ENCODE results near the gene KCNA3.

DNA sequence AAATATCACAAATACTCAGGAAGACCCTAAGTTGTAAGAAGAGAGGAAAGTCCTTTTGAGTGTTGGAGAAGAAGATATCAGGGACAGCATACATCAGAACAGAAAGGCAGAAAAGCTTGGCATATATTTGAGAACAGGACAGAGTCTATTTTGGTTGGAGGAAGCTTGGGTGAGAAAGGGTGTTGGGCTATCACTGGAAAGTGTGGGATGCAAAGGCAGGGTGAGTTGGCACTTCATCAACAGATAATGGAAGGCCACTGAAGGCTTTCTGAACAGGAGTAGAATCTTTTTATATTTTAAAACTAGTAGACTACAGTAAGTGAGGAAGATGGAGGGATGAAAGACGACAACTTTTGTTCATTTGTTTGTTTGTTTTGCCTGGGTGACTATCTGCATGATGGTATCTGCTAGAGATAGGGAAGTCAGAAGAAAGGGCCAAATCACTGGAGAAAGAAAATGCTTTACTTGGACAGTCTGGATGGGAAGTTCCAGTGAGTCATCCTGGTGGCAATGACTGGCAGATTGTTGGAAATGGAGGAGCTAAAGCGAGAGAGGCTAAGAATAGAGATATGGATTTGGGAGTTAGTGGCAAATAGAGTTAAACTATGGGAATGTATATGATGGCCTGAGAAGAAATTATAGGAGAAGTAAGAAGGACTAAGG, 34.9 kb downstream of the KCNA3 start:
- TF ChIP-seq POLR2AphosphoS5 (IDR thresholded peaks at IDR 0.05) (no peak), EP300 (IDR thresholded peaks at IDR 0.05) (no peak), POLR2A (IDR thresholded peaks at IDR 0.05) (no peak)
- TF ChIP-seq, protein P1, sequence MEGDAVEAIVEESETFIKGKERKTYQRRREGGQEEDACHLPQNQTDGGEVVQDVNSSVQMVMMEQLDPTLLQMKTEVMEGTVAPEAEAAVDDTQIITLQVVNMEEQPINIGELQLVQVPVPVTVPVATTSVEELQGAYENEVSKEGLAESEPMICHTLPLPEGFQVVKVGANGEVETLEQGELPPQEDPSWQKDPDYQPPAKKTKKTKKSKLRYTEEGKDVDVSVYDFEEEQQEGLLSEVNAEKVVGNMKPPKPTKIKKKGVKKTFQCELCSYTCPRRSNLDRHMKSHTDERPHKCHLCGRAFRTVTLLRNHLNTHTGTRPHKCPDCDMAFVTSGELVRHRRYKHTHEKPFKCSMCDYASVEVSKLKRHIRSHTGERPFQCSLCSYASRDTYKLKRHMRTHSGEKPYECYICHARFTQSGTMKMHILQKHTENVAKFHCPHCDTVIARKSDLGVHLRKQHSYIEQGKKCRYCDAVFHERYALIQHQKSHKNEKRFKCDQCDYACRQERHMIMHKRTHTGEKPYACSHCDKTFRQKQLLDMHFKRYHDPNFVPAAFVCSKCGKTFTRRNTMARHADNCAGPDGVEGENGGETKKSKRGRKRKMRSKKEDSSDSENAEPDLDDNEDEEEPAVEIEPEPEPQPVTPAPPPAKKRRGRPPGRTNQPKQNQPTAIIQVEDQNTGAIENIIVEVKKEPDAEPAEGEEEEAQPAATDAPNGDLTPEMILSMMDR (IDR thresholded peaks at IDR 0.05), result no peak

Measured in sigmoid colon (tissue), 4 donors.